K562 (cell line): Measurements from ENCODE around the gene PREX1. TPM values are rescaled to one million over a fixed set of nuclear protein-coding genes. Genes with fewer than 3 reads are reported as not detected.

ENCODE experiments used
- ATAC-seq: fragments of 200-7000 bp; cut with Tn5 transposase; 3 replicates; pipeline ENCODE4 v1.9.1; 2020; ENCODE audit warnings: moderate library complexity
- BruUV-seq: library from RNA; stranded (reverse); fragments of 400-500 nt; replicated peaks from 2 replicates; lab custom pipeline; 2021; lab: Mats Ljungman, UMichigan
- CTCF ChIA-PET: fragments of 300-600 bp; formaldehyde crosslinking; extraction: SDS; loops from one replicate; lab custom pipeline; 2021; ENCODE audit warnings: low intra/inter-chr PET ratio; lab: Yijun Ruan, JAX
- POLR2A ChIA-PET: fragments of 300-600, 350-650 bp; sonication (Branson Sonifier 250); formaldehyde crosslinking; extraction: SDS; loops from one replicate; lab custom pipeline; 2021; ENCODE audit warnings: antibody characterized with exemption, inconsistent platforms; lab: Yijun Ruan, JAX
- DNase-seq, 4 experiments: peaks; one replicate each; pipeline versions ENCODE4 v3.0.0 to v3.0.0-alpha.2; 2011 to 2018; ENCODE audit warnings: low spot score in 3 of 4, mixed read lengths in 3 of 4; ENCODE audit errors: extremely low read depth in 1 of 4
- FAIRE-seq: peaks from 2 replicates; lab custom pipeline; 2011; peaks lifted over from hg19 to GRCh38; lab: Jason Lieb, UNC
- H2AFZ ChIP-seq: 2 replicates; pipeline ENCODE4 v1.6.0; 2011; ENCODE audit warnings: low read depth, low read length, control low read depth, inconsistent platforms
- H3K27ac ChIP-seq: fragments of 200-600 bp; 3 replicates; pipeline ENCODE4 v1.8.0; 2011; ENCODE audit warnings: low read depth, mild to moderate bottlenecking, control low read depth, inconsistent platforms, low read length, moderate library complexity, mixed read lengths; ENCODE audit errors: extremely low read depth
- H3K27me3 ChIP-seq, 2 experiments: fragments of 300-600 bp in 1 of 2; 2 replicates in 1 of 2; 3 replicates in 1 of 2; pipeline versions ENCODE4 v1.6.0 to v1.8.0; 2011; ENCODE audit warnings: inconsistent platforms in 2 of 2, low read length in 2 of 2, mild to moderate bottlenecking in 1 of 2, mixed read lengths in 1 of 2, moderate library complexity in 1 of 2; ENCODE audit not compliant: control insufficient read depth in 2 of 2, insufficient read depth in 2 of 2
- H3K36me3 ChIP-seq: fragments of 300-600 bp; 3 replicates; pipeline ENCODE4 v1.8.0; 2011; ENCODE audit warnings: mild to moderate bottlenecking, low read length, inconsistent platforms; ENCODE audit not compliant: control insufficient read depth, insufficient read depth
- H3K4me1 ChIP-seq, 2 experiments: fragments of 200-600 bp in 1 of 2; replicated peaks in 1 of 2; 2 replicates in 1 of 2; 3 replicates in 1 of 2; pipeline versions ENCODE4 v1.5.1 to v1.8.0; 2011; ENCODE audit warnings: inconsistent platforms in 2 of 2, low read length in 2 of 2, mild to moderate bottlenecking in 1 of 2, mixed read lengths in 1 of 2, moderate library complexity in 1 of 2; ENCODE audit not compliant: control insufficient read depth in 2 of 2, insufficient read depth in 2 of 2
- H3K4me2 ChIP-seq: 2 replicates; pipeline ENCODE4 v1.6.1; 2011; ENCODE audit warnings: low read length, control low read depth, inconsistent platforms, mixed read lengths; ENCODE audit not compliant: insufficient read depth
- H3K4me3 ChIP-seq: fragments of 200-600 bp; sonication (generic), shearing (Covaris generic); 2 replicates; pipeline ENCODE4 v1.5.1; 2016; ENCODE audit warnings: control low read depth, inconsistent platforms
- H3K79me2 ChIP-seq: fragments of 200-600 bp; 3 replicates; pipeline ENCODE4 v1.8.0; 2011; ENCODE audit warnings: low read length, inconsistent platforms; ENCODE audit not compliant: control insufficient read depth, insufficient read depth
- H3K9ac ChIP-seq, 2 experiments: 2 replicates each; pipeline versions ENCODE4 v1.6.0 to v1.6.1; 2011; ENCODE audit warnings: low read depth in 2 of 2, low read length in 2 of 2, control low read depth in 1 of 2, inconsistent platforms in 1 of 2, mild to moderate bottlenecking in 1 of 2, mixed read lengths in 1 of 2; ENCODE audit not compliant: insufficient read depth in 1 of 2
- H3K9me1 ChIP-seq: one replicate; pipeline ENCODE4 v1.6.0; 2011; ENCODE audit warnings: inconsistent platforms, mild to moderate bottlenecking, low read length, moderate library complexity; ENCODE audit not compliant: control insufficient read depth, insufficient read depth
- H3K9me3 ChIP-seq: replicated peaks from 2 replicates; pipeline ENCODE4 v1.5.1; 2011; ENCODE audit warnings: low read depth, low read length, inconsistent platforms; ENCODE audit not compliant: control insufficient read depth, insufficient read depth
- H4K20me1 ChIP-seq: replicated peaks from 2 replicates; pipeline ENCODE4 v1.6.1; 2011; ENCODE audit warnings: low read length, inconsistent platforms, mixed read lengths; ENCODE audit not compliant: control insufficient read depth, insufficient read depth
- BCOR ChIP-seq: fragments of 450-650 bp; IDR thresholded peaks from 2 replicates; pipeline ENCODE4 v1.6.1; 2016
- CBFB ChIP-seq: sonication (generic); formaldehyde crosslinking; IDR thresholded peaks from 2 replicates; pipeline ENCODE4 v1.4.0; 2020; ENCODE audit warnings: mild to moderate bottlenecking, missing genetic modification reagents
- NFIC ChIP-seq: fragments of 450-650 bp; IDR thresholded peaks from 2 replicates; pipeline ENCODE4 v1.6.1; 2017; ENCODE audit warnings: mild to moderate bottlenecking, inconsistent platforms
- RBM25 ChIP-seq: fragments of 200-400 bp; formaldehyde crosslinking; IDR thresholded peaks from 2 replicates; pipeline ENCODE4 v1.6.1; 2018; ENCODE audit warnings: low read length, low read depth, moderate library complexity; ENCODE audit not compliant: severe bottlenecking
- ZFP1 ChIP-seq: fragments of 450-650 bp; formaldehyde crosslinking; IDR thresholded peaks from 2 replicates; pipeline ENCODE4 v1.4.0; 2020; ENCODE audit warnings: mild to moderate bottlenecking, mixed read lengths
- ZKSCAN1 ChIP-seq: fragments of 150-350 bp; IDR thresholded peaks from 2 replicates; pipeline ENCODE4 v1.6.1; 2016; ENCODE audit warnings: low read depth, low read length
- WGBS: fragments of 100-300 bp; shearing (Covaris generic); methylation state at CpG from one replicate; pipeline ENCODE4 v1.1.6; 2016; ENCODE audit warnings: low coverage, mixed read lengths; ENCODE audit not compliant: insufficient coverage; ENCODE audit errors: missing lambda C conversion rate; 5-methylcytosine and 5-hydroxymethylcytosine counted together
- in situ Hi-C: fragments of 300-500 bp; cut with MboI; formaldehyde crosslinking; loops from 4 replicates; pipeline ENCODE4 v1.15.0; 2018; ENCODE audit warnings: inconsistent platforms, mixed read lengths
- intact Hi-C: fragments of 100-400 bp; cut with micrococcal nuclease; formaldehyde crosslinking; loops from 2 replicates; pipeline ENCODE4 v1.14.2; 2022
- polyA plus RNA-seq, 8 experiments: library from polyadenylated mRNA; depleted of rRNA in 4 of 8; stranded (reverse) in 5 of 8; unstranded in 3 of 8; fragments of >200 nt; fragmentation: Nextera tagmentation in 2 of 8; fragmentation: Illumina TruSeq in 1 of 8; extraction: Ambion mirVana in 2 of 8; extraction: Trizol in 1 of 8; gene quantifications; 2 replicates each; pipeline versions ENCODE4 v1.2.1 to v1.2.3, GENCODE V29; 2011 to 2014; ENCODE audit warnings: inconsistent platforms in 1 of 8, missing spikeins in 1 of 8
- total RNA-seq, 7 experiments: library from RNA; depleted of rRNA in 6 of 7; stranded (reverse); fragments of >200 nt in 6 of 7; fragmentation: Illumina TruSeq in 2 of 7; extraction: Trizol in 2 of 7; gene quantifications; 2 replicates each; pipeline versions ENCODE4 v1.2.1 to v1.2.3, GENCODE V29; 2011 to 2021; ENCODE audit warnings: low replicate concordance in 1 of 7
- TF ChIP-seq, protein P1 (sequence below), 3 experiments: fragments of 200-800 bp in 1 of 3; fragments of 250-450 bp in 1 of 3; fragments of 450-650 bp in 1 of 3; sonication (Bioruptor Pico) in 1 of 3; sonication (Bioruptor generic) in 1 of 3; formaldehyde crosslinking in 1 of 3; IDR thresholded peaks; 2 replicates each; pipeline versions ENCODE4 v1.6.1 to v1.8.0; 2016 to 2022; ENCODE audit warnings: mild to moderate bottlenecking in 2 of 3, missing genetic modification characterization in 2 of 3, missing compliant biosample characterization in 1 of 3, moderate library complexity in 1 of 3

Gene PREX1
- total and polyA plus RNA-seq, 9 of the 15 experiments (the other 6 are each of a cell fraction or from before 2014, with no cell fraction given) = 0.37 to 10.4 (median 4.8) TPM

DNA sequence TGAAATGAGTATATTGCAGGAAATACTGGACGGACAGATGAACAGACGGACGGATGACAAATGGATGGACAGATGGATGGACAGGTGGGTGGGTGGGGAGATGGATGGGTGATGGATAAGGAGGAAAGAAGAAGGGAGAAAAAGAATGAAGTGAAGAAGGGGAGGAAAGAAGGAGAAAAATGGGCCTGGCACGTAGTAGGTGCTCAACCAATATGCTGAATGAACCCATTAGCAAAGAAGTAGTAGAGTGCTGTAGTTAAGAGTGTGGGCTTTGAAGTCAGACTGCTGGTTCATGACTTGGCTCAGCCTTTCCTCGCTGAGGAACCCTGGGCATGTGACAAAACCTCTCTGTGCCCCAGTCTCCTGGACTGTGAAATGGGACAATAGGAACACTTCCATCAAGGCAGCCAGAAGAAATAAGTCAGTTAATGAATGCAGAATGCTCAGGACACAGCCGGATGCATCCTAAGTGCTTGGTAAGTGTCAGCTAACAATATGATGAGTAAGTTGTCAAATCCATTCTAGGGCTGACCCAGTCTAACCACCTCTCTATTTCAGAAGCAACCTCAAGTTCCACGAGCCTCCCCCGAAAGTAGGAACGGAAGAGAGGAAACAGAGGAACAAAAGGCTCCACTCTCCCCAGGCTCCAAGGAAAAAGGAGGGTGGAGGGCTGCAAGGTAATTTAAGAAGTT is 37.9 kb downstream of the PREX1 start:
- Histone ChIP-seq H3K4me3 (no peak overlapping the region), H3K36me3 (no peaks in the 10 kb centered on the region), H3K9me3 (no peaks in the 10 kb centered on the region), H3K4me2 (no peak overlapping the region), H3K79me2 (no peaks in the 10 kb centered on the region), H4K20me1 (peaks cover 5% of the 10 kb centered on the region; the same call in 1 of the 2 replicates), H3K27me3 (peaks cover 0 to 10% of the 10 kb centered on the region in 2 experiments; a peak in 1 of 5 replicates), H3K9me1 (no peaks in the 10 kb centered on the region), H3K27ac (no peak overlapping the region), H3K9ac (no peak overlapping the region)
- intact Hi-C loops (no loop called here), in situ Hi-C loops (no loop called here)
- DNase-seq (no peak), ATAC-seq (no peak), FAIRE-seq (no peak)
- ChIA-PET POLR2A (no interaction called here), CTCF (no interaction called here)
- no TSS peak for BruUV-seq
- WGBS = 30% methylated on average over 9 of the region's 9 CpGs
- no peak for TF ChIP-seq CBFB (CRISPR knock-in tag)
- no peak for TF ChIP-seq NFIC
- TF ChIP-seq, protein P1, sequence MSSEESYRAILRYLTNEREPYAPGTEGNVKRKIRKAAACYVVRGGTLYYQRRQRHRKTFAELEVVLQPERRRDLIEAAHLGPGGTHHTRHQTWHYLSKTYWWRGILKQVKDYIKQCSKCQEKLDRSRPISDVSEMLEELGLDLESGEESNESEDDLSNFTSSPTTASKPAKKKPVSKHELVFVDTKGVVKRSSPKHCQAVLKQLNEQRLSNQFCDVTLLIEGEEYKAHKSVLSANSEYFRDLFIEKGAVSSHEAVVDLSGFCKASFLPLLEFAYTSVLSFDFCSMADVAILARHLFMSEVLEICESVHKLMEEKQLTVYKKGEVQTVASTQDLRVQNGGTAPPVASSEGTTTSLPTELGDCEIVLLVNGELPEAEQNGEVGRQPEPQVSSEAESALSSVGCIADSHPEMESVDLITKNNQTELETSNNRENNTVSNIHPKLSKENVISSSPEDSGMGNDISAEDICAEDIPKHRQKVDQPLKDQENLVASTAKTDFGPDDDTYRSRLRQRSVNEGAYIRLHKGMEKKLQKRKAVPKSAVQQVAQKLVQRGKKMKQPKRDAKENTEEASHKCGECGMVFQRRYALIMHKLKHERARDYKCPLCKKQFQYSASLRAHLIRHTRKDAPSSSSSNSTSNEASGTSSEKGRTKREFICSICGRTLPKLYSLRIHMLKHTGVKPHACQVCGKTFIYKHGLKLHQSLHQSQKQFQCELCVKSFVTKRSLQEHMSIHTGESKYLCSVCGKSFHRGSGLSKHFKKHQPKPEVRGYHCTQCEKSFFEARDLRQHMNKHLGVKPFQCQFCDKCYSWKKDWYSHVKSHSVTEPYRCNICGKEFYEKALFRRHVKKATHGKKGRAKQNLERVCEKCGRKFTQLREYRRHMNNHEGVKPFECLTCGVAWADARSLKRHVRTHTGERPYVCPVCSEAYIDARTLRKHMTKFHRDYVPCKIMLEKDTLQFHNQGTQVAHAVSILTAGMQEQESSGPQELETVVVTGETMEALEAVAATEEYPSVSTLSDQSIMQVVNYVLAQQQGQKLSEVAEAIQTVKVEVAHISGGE (CRISPR knock-in tag; IDR thresholded peaks at IDR 0.05) = peak in 1 of 3 experiments; percentile 17; a peak in 1 of 6 replicates
- peak; percentile 87 for TF ChIP-seq ZKSCAN1
- TF ChIP-seq RBM25 = peak; percentile 12
- no peak for TF ChIP-seq ZFP1
- TF ChIP-seq BCOR = peak; percentile 47; the same call in 1 of the 2 replicates
- TF ChIP-seq, all 486 proteins: peak for 4
- Histone ChIP-seq H2AFZ (no peak overlapping the region), H3K4me1 (peaks cover 9% of the 10 kb centered on the region in 2 experiments; a peak in 4 of 5 replicates)
